Astrocyte of the spinal cord (primary cell): ENCODE data around the gene SVOP.
A peak's percentile ranks its signal among the peaks of the same experiment; 100 is the strongest.

Experiments used
- DNase-seq: peaks from one replicate; pipeline ENCODE4 v3.0.0; 2011; ENCODE audit warnings: low read depth, low spot score
- H3K4me3 ChIP-seq: 2 replicates; pipeline ENCODE4 v1.5.1; 2011; ENCODE audit warnings: low read depth, mild to moderate bottlenecking, low read length, moderate library complexity
- in situ Hi-C: cut with HindIII; loops from 2 replicates; pipeline ENCODE4 v1.10.0; 2017; ENCODE audit warnings: low sequenced_read_pairs
- TF ChIP-seq, protein P1 (sequence below): IDR thresholded peaks from 2 replicates; pipeline ENCODE4 v1.5.1; 2012; ENCODE audit warnings: low read depth, mild to moderate bottlenecking, low read length, inconsistent platforms

The SVOP gene, protein sequence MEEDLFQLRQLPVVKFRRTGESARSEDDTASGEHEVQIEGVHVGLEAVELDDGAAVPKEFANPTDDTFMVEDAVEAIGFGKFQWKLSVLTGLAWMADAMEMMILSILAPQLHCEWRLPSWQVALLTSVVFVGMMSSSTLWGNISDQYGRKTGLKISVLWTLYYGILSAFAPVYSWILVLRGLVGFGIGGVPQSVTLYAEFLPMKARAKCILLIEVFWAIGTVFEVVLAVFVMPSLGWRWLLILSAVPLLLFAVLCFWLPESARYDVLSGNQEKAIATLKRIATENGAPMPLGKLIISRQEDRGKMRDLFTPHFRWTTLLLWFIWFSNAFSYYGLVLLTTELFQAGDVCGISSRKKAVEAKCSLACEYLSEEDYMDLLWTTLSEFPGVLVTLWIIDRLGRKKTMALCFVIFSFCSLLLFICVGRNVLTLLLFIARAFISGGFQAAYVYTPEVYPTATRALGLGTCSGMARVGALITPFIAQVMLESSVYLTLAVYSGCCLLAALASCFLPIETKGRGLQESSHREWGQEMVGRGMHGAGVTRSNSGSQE

DNA sequence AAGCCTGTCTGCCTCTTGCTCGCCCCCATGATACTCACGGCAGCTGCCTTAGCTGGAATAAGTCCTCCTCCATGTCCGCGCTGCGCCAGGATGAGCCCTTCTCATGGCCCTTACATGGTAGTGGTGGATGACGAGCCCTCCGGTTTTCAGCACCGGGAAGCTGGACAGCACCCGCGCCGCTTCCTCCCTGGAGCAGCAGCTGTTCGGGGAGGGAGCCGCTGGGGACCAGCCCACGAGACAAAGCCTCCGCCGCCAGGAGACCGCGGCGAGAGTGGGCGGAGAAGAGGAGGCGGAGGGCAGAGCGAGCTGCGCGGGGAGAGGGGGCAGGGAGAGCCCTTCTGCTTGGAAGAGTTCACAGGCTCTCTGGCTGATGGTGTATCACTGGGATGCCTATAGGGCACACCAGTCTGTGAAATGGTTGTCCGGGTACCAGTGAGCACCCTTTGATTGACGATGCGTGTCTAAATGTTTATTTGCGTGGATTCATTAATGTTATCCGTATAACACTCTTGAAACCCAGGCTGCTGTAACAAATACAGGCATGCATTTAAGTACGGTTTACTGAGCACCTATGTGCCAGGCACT is at the start of gene SVOP:
TSS of gene SVOP (minus strand) at position 273 of the 585 bp plus-strand sequence. CDS start at position 73, 200 bp downstream.
- peak; percentile 84 for DNase-seq
- in situ Hi-C loops = no loop called here
- H3K4me3 ChIP-seq = no peak within 1 kb of the TSS
- TF ChIP-seq, protein P1, sequence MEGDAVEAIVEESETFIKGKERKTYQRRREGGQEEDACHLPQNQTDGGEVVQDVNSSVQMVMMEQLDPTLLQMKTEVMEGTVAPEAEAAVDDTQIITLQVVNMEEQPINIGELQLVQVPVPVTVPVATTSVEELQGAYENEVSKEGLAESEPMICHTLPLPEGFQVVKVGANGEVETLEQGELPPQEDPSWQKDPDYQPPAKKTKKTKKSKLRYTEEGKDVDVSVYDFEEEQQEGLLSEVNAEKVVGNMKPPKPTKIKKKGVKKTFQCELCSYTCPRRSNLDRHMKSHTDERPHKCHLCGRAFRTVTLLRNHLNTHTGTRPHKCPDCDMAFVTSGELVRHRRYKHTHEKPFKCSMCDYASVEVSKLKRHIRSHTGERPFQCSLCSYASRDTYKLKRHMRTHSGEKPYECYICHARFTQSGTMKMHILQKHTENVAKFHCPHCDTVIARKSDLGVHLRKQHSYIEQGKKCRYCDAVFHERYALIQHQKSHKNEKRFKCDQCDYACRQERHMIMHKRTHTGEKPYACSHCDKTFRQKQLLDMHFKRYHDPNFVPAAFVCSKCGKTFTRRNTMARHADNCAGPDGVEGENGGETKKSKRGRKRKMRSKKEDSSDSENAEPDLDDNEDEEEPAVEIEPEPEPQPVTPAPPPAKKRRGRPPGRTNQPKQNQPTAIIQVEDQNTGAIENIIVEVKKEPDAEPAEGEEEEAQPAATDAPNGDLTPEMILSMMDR = no peak

DNA sequence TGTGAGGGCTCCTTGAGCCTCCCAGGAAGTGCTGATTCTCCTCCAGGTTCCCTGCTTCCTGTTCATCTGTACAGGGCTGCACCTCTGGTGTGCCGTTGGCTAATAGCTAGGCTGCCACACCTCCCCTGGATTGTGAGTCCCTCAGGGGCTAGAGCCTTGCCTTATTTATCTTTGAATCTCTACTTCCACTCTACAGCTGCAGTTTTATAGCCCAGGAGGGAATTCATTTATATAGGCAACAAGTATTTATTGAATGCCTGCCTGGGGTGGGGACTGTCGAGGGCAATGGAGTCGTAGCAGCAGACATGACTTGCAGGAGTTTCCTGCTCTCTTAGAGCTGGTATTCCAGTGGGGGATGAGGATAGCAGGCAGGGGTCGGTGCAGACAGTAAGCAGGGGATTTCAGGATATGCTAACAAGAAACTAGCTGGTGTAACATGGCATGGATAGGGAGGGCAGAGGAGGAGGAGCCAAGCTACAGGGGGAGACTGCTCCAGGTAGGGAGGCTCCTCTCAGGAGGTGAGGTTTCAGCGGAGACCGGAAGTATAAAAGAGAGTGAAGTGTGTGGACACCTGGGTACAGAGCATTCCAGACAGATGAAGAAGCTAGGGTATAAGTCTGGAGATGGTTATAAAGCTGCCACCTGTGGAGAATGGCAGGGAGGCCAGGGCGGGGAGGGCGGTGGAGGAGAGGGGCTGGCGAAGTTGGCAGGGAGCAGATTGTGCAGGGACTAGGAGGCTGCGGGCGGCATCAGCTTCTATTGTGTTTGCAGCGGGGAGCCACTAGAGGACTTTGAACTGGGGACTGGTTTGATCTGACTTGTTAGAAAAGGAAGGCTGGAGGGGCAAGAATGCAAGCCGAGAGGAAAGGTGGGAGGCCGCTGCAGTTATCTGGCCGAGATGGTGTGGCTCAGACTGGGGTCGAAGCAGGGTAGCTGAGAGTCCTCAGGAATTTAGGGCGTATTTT is 48.7 kb upstream of the SVOP start:
- in situ Hi-C loops = no loop called here
- TF ChIP-seq, protein P1 = no peak

DNA sequence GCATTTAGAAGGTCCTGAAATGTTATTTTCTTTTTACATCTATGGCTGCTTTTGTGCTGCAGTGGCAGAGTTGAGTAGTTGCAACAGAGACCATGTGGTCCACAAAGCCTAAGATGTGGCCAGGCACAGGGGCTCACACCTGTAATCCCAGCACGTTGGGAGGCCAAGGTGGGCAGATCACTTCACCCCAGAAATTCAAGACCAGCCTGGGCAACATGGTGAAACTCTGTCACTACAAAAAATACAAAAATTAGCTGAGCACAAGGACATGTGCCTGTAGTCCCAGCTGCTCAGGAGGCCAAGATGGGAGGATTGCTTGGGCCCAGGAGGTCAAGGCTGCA is 45.0 kb upstream of the SVOP start:
- in situ Hi-C loops = no loop called here
- TF ChIP-seq, protein P1 = no peak
- DNase-seq = no peak
- no peak overlapping the region for H3K4me3 ChIP-seq

More for the DNA sequence above, 48.7 kb upstream of the SVOP start:
- H3K4me3 ChIP-seq = no peak overlapping the region
- DNase-seq = no peak

GRCh38 chr12:109065154-109065852 is 44.4 kb upstream of the SVOP start:
- in situ Hi-C loops = no loop called here
- no peak overlapping the region for H3K4me3 ChIP-seq
- TF ChIP-seq, protein P1 = no peak
- no peak for DNase-seq

DNA sequence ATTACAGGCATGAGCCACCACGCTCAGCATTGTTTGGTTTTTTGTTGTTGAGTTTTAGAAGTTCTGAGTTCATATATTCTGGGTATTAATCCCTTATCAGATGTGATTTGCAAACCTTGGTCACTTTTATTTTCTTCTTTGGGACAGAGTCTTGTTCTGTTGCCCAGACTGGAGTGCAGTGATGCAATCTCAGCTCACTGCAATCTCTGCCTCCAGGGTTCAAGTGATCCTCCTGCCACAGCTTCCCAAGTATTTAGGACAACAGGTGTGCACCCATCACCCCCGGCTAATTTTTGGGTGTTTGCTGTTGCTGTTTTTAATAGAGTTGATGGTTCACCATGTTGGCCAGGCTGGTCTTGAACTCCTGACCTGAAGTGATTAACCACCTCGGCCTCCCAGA is 43.3 kb upstream of the SVOP start:
- DNase-seq = no peak

More for the DNA sequence above, 43.3 kb upstream of the SVOP start:
- in situ Hi-C loops = no loop called here
- H3K4me3 ChIP-seq = no peak overlapping the region
- TF ChIP-seq, protein P1 = no peak
